GM12865 (cell line): Measurements from ENCODE around the gene MKRN2.
A peak's percentile ranks its signal among the peaks of the same experiment; 100 is the strongest.

Source experiments
- DNase-seq: peaks from one replicate; pipeline ENCODE4 v3.0.0; 2010; ENCODE audit warnings: low read depth
- H3K4me3 ChIP-seq: 2 replicates; pipeline ENCODE4 v1.5.1; 2011; ENCODE audit warnings: mild to moderate bottlenecking, low read depth, low read length, control low read depth
- TF ChIP-seq, protein P1 (sequence below): IDR thresholded peaks from 2 replicates; pipeline ENCODE4 v1.5.1; 2011; ENCODE audit warnings: low read length, control low read depth, low read depth, inconsistent platforms; ENCODE audit not compliant: insufficient read depth; ENCODE audit errors: missing control alignments

MKRN2 gene

DNA sequence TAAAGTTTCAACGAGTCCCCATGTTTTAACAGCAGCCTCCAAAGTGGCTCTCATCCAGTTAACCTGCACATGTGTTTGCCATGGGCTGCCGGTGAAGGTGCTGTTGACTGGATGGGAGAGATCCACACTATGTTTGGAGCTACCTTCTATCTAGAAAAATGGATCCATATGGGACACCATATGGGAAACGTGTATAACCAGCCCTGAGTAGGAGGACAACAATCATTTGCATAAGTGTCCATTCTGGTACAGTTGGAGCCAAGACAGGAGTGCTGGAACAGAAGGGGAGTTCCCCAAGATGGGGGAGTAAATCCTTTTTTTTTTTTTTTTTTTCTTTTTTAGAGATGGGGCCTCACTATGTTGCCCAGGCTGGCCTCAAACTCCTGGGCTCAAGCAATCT lies 36.6 kb downstream of the MKRN2 start:
- no peak overlapping the region for H3K4me3 ChIP-seq
- no peak for DNase-seq
- TF ChIP-seq, protein P1, sequence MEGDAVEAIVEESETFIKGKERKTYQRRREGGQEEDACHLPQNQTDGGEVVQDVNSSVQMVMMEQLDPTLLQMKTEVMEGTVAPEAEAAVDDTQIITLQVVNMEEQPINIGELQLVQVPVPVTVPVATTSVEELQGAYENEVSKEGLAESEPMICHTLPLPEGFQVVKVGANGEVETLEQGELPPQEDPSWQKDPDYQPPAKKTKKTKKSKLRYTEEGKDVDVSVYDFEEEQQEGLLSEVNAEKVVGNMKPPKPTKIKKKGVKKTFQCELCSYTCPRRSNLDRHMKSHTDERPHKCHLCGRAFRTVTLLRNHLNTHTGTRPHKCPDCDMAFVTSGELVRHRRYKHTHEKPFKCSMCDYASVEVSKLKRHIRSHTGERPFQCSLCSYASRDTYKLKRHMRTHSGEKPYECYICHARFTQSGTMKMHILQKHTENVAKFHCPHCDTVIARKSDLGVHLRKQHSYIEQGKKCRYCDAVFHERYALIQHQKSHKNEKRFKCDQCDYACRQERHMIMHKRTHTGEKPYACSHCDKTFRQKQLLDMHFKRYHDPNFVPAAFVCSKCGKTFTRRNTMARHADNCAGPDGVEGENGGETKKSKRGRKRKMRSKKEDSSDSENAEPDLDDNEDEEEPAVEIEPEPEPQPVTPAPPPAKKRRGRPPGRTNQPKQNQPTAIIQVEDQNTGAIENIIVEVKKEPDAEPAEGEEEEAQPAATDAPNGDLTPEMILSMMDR: no peak

DNA sequence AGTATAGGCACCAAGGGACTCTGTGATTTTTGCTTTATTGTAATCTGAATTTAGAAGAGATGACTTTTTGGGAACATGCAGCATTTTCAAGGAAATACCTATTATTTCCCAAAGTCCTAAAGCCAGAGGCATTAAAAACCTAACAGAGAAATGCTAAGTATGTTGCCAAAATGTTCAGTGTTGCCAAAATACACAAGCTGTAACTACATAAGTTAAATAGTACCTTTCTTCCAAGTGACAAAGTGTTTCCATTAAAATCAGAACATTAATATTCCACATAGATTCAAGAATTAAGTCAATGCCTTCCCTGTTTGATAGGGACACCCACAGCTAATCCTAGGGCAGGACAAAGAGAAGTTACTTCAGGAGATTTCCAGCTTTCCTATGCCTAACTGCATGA lies 42.0 kb downstream of the MKRN2 start:
- no peak for DNase-seq
- TF ChIP-seq, protein P1: no peak
- H3K4me3 ChIP-seq: no peak overlapping the region

DNA sequence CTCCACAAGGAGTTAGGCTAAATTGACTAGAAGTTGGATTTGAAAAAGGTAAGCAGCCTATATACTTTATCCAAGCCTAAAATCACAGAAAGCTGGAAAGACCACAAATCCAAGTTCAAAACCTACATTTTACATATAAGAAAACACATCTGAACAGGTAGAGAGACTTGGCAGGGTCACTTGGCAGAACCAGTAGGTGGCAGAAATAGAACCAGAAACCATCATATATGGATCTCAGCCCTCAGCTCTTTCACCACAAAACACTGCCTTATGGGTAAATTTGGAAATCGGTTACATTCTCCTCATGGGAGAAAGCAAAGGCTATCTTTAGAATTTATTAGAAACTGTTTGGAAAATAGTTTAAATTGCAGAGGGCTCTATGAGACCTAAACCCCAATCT lies 44.2 kb downstream of the MKRN2 start:
- DNase-seq: no peak
- TF ChIP-seq, protein P1: peak; percentile 7
- H3K4me3 ChIP-seq: no peak overlapping the region

DNA sequence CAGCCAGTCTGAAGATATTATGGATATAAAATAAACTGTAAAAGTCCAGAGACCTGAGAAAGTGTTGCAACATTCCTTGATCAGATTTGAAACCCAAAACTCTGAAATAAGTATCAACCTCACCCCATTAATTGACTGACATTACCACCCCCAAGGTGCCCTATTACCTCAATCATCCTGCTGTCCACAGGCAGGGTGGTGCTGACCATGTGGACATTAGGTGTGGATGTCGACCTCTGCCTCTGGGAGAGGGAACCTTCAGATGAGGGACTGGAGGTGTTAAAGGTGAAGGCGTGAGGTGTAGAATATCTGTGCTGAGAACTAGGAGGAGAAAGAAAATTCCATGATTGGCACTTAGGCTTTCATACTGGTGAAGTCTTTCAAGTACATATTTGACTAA lies 47.1 kb downstream of the MKRN2 start:
- TF ChIP-seq, protein P1: no peak
- H3K4me3 ChIP-seq: no peak overlapping the region
- DNase-seq: no peak

DNA sequence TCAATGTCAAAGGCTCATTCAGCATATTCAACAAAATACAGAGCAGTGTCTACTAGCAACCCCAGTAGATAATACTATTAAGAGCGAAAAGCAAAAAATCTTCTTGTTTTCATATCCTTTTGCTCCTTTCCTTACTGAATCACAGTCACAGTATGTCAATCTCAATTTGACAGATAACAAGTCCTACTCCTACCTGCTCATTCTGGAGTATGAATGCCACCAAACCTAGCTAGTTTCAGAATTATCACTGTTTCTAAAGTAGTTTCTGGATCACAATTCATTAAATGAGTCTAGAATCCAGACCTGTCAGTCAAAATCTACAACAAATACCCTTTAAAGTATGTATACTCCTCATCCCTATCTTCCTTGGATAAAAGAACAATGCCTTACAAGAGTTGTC lies 51.5 kb downstream of the MKRN2 start:
- H3K4me3 ChIP-seq: no peak overlapping the region
- DNase-seq: no peak
- TF ChIP-seq, protein P1: no peak

DNA sequence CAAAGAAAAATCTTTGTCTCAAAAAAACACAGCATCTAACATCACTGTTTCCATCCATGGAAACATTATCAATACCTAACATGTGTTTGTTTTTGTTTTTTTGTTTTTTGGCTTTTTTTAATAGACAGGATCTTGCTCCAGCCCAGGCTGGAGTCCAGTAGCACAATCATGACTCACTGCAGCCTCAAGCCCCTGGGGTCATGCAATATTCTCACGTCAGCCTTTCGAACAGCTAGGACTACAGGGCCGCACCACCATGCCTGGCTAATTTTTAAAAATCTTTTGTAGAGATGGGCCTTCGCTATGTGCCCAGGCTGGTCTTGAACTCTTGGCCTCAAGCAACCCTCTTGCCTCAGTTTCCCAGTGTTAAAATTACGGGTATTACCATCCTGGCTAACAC lies 54.2 kb downstream of the MKRN2 start:
- DNase-seq: no peak
- TF ChIP-seq, protein P1: no peak
- H3K4me3 ChIP-seq: no peak overlapping the region

DNA sequence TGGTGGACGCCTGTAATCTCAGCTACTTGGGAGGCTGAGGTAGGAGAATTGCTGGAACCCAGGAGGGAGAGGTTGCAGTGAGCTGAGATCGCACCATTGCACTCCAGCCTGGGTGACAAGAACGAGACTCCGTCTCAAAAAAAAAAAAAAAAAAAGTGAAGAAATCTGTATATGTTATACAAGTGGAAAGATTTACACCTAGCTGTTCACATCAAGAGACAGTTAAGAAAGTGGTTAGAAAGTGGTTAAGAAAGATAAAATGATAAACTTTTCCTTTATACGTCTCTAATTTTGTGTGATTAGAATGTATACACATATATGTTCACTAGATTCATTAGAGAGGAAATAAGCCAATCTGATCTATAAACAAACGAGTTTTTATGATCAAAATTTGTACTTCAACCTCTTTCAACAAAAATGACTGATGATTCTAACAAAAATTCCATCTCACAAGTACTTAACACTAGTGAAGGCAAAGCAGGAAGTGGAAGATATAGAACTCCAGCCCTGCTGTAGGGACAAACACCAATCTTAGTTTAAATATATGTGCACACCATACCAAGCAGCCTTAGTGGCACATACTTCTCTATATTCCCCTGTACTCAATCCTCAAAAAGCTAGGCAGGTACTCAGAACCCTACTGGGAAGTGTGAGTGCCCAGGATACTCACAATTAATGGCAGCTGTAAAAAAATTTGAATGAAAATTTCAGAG lies 55.8 kb downstream of the MKRN2 start:
- no peak for DNase-seq
- TF ChIP-seq, protein P1: no peak
- H3K4me3 ChIP-seq: no peak overlapping the region
